NCI-H1092 treated with DMSO at 0.1 percent for 48 hours (cell line): ENCODE measurements around the gene PARD3B.

Experiments used
- DNase-seq: peaks from one replicate; lab custom pipeline; 2025; lab: John Stamatoyannopoulos, UW

PARD3B gene

GRCh38 chr2:204754898-204755297 lies 209.6 kb downstream of the PARD3B start:
- no peak for DNase-seq

- DNase-seq = no peak
These were observed 218.9 kb downstream of the PARD3B start for GRCh38 chr2:204763974-204764703.

GRCh38 chr2:204770735-204771134 lies 225.5 kb downstream of the PARD3B start:
- DNase-seq = no peak

GRCh38 chr2:204771721-204772120 lies 226.4 kb downstream of the PARD3B start:
- DNase-seq = no peak

- DNase-seq = no peak
These were observed 227.3 kb downstream of the PARD3B start for GRCh38 chr2:204772546-204772945.

GRCh38 chr2:204775766-204776165 lies 230.5 kb downstream of the PARD3B start:
- no peak for DNase-seq

GRCh38 chr2:204776781-204777559 lies 231.7 kb downstream of the PARD3B start:
- DNase-seq = no peak

- DNase-seq = no peak
These were observed 234.5 kb downstream of the PARD3B start for GRCh38 chr2:204779771-204780170.

- DNase-seq = no peak
These were observed 236.7 kb downstream of the PARD3B start for GRCh38 chr2:204781941-204782340.

GRCh38 chr2:204790076-204790475 lies 244.8 kb downstream of the PARD3B start:
- DNase-seq = no peak

GRCh38 chr2:204791230-204791629 lies 246.0 kb downstream of the PARD3B start:
- no peak for DNase-seq

- DNase-seq = no peak
These were observed 249.3 kb downstream of the PARD3B start for GRCh38 chr2:204794624-204795023.

GRCh38 chr2:204795156-204795555 lies 249.9 kb downstream of the PARD3B start:
- no peak for DNase-seq

GRCh38 chr2:204796581-204796980 lies 251.3 kb downstream of the PARD3B start:
- DNase-seq = no peak

- no peak for DNase-seq
These were observed 254.5 kb downstream of the PARD3B start for GRCh38 chr2:204799791-204800190.

- no peak for DNase-seq
These were observed 263.2 kb downstream of the PARD3B start for GRCh38 chr2:204808494-204808893.

- no peak for DNase-seq
These were observed 279.6 kb downstream of the PARD3B start for GRCh38 chr2:204824751-204825453.

- DNase-seq = no peak
These were observed 280.4 kb downstream of the PARD3B start for GRCh38 chr2:204825681-204826080.

- DNase-seq = no peak
These were observed 282.7 kb downstream of the PARD3B start for GRCh38 chr2:204827701-204828590.

GRCh38 chr2:204834716-204835384 lies 289.6 kb downstream of the PARD3B start:
- no peak for DNase-seq

GRCh38 chr2:204835786-204836185 lies 290.5 kb downstream of the PARD3B start:
- no peak for DNase-seq
